Stimulated activated CD4-positive, alpha-beta T cell treated with anti-CD3 and anti-CD28 coated beads, Interleukin-4, amount 100 ng/mL, for 48 hours (primary cell): ENCODE results near the gene RAP1GAP.

ENCODE experiments used
- DNase-seq, 2 donors: peaks; one replicate each; pipeline ENCODE4 v3.0.0-alpha.2; 2020; ENCODE audit warnings: low read depth in 2 of 2

The RAP1GAP gene

DNA sequence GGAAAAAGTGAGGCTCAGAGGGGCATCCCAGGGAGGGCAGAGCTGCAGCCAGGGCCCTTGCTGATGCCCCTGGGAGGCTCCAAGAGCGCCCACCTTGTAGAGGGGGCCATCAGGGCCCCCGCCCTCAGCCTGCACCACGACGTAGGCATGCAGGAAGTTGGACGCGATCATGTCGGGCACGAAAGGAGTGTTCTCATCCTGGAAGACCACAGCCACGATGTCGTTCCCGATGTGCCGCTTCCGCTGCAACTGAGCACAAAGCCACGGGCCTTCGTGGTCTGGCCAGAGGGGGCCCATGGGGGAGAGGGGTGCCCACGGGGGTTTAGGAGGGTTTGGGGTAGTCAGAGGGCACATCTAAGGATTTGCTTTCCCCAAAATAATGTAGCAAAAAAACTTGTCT lies 59.1 kb downstream of the RAP1GAP start:
- DNase-seq: no peak

DNA sequence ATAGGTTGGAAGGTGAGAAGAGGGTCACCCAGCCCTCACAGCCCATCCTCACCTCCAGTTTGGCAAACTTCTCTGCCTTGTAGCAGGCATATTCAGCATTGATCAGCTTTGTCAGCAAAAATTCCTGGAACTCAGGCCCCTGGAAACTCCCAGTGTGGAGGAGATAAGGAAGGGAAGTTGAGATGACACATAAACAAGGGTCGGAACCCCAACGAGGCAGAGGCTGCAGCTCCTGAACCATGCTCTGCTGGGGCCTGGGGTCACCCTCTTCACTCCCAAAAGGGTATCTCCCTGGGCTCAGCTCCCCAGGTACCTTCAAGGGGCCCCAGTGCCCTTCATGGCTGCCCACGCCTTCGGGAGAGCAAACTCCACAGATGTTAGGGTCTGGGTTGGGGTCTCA lies 60.4 kb downstream of the RAP1GAP start:
- no peak for DNase-seq

DNA sequence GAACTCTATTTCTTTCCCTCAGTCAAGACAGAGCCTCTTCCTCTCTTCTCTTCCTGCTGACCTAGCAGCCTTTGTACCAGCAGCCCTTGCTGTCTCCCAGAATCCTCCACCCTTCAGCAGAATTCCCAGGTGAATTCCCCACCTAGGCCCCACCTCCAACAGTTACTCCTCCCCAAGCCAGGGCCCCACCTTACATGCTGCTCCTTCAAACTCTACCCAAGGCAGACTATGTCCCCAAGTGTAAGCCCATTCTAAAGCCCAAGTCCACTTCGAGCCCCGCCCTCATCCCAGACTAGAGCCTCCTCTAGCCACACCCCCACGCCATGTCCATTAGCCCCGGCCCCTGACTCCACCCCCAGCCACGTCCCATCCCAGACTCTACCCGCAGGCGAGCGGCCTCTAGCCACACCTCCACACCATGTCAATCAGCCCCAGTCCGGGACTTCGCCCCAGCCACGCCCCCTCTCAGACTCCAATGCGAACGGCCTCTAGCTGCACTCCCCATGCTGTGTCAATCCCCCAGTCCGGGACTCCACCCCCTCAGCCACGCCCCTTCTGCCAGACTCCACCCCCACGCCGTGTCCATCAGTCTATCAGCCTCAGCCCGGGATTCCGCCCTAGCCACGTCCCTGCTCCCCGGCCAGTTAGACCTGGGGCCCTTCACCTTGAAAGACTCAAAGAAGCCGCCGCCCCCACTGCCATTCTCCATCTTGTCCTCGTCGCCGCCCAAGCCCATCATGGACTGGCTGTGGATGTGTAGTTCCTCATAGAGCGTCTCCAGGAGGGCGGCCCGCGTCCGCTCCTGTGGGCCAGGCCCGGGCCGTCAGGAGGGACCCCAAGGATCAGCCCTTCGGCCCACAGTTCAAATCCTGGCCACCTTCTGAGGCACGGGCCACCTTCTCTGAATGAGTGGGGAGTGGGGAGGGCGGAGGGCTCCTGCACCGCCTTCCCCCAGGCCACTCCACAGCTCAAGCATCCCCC lies 61.3 kb downstream of the RAP1GAP start:
- DNase-seq: peak; percentile 63 to 66

DNA sequence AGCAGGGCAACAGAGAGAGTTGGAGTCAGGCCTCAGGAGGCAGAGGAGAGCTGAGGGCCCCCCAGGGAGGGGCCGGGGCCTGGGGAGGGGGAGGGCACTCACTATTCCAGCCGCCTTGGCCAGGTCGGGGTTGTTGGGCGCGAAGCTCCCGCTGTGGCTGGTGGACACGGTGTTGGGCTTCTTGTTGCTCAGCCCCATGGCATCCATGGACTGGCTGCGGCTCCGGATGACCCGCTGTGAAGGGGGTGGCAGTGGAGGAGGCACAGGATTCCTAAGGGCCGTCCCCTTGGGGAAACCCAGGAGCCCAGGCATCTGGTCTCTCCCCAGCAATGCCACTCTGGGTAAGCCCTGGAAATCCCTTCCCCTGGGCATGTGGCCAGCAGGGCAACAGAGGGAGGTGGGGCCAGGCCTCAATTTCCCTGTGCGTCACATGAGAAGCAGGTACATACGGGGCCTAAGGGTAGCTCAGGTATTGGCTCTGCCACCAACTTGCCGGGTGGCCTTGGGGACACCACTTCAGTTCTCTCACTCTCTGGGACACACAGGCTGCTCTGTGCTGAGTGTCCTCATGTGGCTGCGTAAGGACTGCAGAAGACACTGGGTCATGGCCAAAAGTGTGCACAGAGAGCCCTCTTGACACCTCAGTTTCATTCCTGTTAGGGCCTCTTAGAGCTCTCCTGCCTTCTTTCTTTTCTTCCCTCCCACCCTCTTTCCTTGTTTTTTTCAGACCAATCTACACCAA lies 63.0 kb downstream of the RAP1GAP start:
- no peak for DNase-seq

DNA sequence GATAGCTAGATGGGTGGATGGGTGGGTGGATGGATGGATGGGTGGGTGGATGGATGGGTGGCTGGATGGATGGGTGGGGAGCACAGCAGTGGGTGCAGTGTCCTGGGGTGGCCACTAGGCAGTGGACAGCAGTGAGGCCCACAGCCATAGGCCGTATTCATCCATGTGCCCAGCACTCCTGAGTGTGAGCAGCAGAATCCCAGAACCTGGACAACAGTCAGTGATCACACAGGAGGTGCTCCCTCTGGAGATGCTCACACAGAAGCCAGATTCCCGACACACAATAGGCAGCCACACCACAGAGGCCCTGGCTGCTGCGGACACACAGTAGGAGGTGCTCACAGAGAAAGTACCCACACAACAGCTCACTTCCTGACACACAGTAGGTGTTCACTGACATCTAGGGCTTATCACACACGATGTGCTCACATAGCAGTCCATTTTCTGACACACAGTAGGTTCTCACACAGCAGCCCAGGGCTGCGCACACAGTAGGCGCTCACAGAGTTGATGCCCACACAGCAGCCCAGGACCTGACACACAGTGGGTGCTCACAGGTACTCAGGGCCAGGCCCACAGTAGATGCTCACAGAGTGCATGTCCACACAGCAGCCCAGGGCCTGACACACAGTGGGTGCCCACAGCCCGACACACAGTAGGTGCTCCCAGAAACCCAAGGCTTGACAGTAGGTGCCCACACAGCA lies 64.0 kb downstream of the RAP1GAP start:
- no peak for DNase-seq

DNA sequence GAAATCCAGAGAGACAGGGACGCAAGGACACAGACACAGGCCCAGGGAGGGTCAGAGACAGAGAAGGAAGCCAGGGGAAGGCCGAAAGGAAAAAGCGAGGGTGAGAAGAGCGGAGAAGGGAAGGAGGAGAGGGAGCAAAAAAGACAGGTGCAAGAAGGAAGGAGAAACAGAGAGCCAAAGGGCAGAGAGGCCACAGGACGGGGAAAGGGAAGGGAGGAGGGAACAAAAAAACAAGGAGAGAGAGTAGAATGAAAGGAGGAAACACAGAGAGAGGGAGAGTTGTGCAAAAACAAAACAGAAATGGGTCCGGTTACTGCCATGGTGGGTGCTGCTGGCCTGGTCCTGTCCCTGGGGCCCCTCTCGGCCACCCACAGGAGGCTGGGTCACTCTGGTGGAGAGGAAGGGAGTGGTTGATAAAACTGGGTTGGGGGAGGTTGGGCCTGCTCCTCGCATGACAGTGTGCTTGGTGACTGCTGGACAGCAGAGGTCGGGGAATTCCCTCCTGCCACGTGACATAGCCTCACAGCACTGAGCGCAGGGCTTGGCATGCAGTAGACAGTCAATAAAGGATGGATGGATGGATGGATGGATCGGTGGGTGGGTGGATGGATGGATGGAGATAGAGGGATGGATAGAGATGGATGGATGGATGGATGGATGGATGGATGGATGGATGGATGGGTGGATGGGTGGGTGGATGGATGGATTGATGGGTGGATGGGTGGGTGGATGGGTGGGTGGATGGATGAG lies 64.8 kb downstream of the RAP1GAP start:
- DNase-seq: no peak

DNA sequence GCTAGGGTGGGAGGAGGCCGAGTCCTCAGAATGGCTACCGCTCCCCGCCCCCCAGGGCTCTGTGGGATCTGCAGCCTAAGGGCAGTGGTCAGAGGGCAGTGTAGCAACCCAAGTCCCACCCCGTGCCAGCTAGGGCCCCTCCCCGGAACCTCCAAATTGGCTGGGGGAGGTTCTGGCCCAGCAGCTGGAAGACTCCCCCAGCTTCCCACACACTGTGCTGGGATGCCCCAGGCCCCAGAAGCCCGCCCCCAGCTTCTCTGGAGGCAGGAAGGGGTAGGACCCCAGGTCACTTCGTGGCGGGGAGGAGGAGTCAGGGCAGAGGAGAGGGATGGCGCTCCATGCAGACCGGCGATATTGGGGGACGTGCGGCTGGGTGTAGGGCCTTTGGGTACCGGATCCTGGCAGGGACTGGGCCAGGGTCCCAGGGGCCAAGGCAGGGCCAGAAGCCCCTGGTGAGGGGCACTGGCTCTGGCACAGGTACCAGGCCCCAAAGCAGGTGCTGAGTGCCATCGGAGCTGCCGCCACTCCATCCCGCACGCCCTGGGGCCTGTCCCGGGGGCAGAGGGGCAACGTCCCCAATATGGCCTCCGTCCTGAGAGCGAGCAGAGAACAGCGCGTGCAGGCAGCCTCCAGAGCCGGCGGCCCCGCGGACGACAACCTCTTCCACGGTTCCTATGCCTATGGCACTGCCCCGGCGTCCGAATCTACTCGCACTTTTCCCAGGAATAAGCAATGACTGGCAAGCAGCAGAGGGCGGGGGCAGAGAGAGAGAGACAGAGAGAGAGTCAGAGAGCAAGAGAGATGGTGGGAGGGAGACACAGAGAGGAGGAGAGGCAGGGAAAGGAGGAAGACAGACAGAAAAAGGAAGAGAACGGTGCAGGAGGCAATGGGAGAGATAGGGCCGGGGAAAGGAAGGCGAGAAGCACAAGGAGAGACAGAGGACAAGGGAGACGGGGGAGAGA lies 65.7 kb downstream of the RAP1GAP start:
- DNase-seq: no peak

DNA sequence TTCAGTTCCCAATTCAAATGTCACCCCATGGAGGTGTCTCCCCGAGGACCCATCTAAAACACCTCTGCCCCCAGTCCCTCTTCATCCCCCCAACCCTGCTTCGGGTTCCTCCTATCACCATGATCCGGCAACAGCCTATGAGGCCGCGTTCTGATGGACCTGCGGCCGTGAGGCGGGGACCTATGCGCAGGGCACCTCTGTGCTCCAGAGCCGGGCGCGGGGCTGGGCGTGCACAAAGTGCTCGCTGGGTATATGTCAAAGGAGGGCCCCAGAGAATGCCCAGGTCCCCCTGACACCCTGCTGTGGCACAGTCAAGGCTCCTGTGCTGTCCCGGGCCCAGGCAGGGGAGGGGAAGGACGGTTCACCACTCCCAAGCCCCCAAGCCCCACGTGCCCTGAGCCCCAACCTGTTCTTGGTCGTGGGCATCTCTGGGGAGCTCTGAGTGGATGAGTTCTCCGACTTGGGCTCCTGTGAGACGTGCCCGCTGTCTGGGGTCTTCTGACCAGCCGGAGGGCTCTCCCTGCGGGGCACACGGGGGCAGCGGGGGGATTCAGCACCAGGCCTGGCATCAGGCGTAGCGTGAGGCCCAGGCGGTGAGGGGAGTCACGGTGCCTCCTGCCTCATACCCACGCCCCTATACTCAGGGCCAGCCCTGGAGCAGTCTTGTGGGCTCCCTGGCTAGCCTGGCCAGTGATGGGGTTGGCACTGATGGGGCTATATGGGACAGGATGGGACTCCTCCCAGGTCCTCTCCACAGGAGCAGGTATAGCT lies 67.7 kb downstream of the RAP1GAP start:
- no peak for DNase-seq

DNA sequence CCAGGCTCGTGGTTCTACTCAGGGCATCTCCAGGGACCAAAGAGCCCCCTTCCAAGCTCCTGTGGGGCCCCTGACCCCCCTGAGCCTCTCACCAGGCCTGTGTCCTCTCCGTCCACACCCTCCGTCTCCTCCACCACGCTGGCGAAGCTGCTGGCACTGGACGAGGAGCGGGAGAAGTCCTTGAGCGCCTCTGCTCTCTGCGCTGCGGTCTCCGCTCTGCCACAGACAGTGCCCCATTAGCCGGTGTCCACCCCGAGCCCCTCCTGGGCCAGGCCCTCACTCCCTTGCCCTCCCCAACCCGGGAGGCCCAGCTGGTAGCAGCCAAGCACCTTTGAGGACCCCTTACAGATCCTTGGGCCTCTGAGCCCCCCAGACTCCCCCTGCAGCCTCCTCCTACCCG lies 69.8 kb downstream of the RAP1GAP start:
- DNase-seq: no peak

DNA sequence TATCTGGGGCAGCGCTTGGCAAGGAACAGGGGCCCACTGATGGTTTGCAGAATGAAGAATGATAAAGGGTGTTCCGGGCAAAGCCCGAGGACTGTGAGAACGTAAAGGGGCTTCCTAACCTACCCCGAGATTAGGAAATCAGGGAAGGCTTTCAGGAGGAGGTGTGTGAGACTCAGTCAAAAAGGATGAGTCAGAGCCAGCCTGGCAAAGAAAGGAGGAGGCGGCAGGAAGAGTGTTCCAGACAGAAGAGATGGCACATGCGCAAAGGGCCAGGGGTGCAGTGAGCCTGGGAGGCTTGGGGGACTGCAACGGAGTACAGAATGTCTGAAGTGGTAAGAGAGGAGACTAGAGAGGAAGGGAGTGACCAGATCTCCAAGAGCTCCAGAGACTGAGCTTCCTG lies 70.3 kb downstream of the RAP1GAP start:
- no peak for DNase-seq

DNA sequence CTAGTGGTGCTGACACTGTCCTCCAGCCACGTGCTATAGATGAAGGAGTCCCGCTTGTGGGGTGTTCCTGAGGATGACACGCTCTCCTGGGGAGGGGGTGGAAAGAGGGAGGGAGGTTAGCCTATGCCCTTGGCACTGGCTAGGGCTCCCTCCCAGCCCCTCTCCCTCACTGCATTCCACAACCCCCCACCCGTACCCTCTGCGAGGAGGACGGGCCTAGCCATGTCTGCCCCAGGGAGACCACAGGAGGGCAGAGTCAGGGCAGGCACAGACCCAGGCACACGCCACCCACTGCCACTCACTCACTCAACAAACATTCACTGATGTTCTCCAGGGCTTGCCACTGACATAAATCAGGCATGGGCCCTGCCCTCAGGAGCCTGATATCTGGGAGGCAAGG lies 70.7 kb downstream of the RAP1GAP start:
- no peak for DNase-seq

DNA sequence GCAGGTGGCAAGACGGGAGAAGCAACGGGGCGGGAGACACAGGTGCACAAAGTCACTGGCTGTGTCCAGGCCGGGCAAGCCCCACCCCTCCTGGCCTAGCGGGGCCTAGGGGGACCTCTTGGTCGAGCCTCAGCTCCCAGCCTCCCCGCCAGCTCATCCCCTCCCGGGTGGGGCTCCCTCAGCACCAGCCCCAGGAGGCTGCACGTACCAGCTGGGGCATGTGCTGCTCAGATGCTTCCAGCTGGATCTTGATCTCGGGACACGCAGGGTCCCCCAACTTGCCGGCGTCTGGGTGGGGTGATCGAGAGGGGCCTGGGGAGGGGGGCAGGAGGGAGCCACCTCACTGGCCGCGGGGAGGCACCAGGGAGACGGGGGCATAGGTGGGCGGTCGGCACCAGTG lies 71.4 kb downstream of the RAP1GAP start:
- DNase-seq: no peak

DNA sequence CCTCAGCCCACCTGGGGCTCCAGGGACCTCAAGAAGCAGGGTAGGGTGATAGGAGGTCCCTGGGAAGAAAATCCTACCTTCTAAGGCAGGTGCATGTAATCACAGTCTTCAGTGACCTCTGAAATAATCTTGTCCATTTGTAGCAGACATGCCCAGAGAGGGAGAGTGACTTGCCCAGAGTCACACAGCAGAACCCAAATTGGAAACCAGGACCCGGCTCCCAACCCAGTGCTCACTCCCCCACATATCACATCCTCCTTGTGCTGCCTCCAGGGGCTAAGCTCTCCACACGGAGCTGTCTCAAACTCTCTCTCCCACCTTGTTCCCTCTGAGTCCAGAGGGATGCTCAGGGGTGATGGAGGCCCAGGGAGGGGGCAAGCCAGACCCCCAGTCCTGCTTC lies 72.5 kb downstream of the RAP1GAP start:
- no peak for DNase-seq

DNA sequence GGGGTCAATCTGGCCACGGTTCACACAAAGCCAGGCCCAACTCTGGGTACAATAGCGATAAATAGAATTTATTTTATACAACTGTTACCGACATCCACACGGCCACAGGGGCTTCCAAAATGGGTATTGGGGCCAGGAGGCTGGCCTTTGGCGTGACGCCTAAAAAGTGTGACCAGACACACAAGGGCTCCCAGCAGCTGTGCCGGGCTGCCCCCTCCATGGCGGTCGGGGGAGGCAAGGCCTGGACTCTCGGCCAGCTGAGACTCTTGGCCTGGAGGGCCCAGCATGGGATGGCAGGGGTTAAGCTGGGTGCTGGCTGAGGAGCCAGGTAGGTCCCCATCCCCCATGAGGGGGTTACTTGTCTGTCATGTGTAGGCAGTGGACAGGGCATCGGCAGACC lies 73.0 kb downstream of the RAP1GAP start:
- DNase-seq: no peak

DNA sequence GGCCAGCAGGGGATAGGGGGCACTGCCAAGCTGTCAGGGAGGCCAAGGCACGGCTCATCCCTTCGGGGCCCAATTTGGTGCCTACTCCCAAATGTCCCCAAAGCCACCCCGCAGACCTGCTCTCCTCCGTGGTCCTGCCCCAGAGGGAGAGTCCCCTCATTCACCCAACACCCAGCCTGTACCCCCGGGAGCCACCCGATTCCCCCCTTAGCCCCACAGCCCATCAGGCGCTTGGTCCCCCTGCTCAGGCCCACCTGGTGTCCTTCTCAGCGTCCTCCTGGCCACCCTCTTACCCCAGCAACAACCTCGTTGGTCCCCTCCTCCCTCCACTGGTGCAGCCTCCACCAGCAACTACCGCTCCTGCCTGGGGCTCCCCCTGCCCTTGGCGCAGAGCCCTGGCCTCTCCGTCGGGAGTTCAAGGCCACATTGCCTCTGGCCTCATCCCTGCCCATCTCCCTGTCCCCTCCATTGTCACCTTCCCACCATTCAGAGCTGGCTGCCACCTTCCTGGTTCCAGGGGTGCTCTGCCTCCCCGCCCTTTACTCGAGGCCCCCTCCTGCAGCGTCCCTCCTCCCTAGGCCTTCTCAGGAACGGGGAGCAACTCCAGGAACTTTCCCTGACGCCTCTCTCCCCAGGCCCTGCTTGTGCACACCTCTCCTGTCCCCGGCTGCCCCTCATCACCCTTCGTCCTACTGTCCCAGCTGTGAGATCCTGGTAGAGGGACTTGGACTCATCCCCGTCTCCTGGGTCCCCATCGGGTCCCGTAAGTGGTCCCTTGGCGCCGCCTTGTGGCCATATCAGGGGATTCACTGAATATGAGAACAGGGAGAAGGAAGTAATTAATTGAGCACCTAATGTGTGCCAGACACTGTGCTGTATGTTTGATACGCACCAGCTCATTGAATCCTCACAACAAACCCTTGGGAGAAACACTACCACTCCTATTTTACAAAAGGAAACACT lies 73.9 kb downstream of the RAP1GAP start:
- DNase-seq: peak; percentile 59 to 75

DNA sequence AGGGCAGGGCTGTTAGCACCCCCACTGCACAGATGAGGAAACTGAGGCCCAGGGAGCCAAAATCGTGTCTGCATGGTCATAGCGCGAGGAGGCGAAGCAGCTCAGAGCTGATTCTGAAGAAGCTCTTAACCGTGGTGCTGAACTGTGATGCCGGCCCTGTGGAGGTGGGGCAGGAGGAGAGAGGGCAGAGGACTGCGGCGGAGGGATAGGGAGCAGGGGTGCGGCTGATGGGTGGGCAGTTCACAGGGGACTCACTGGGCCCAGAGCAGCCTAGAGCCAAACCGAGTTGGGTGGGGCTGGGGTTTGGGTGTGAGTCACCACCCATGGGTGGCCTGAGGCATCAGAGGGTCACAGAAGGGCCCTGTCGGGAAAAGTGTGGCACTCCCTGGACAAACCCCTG lies 74.7 kb downstream of the RAP1GAP start:
- DNase-seq: no peak

DNA sequence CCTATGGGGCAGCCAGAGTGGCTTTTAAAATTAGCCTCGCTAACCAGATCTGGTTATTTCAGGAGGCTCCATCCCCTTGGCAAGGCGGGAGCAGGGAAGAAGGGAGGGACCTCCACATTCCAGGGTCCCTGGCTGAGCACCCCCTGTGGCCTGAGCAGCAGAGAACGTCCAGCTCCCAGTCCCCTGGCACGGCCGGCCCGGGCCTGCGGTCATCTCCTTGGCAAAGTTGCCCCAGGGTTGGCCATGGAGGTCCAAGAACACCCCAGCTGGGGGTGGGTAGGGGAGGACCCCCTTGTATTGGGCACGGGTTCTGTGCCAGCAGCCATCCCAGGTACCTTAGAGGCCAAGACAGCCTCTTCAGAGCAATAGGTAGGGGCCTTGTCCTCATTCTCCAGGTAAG lies 75.9 kb downstream of the RAP1GAP start:
- DNase-seq: no peak

DNA sequence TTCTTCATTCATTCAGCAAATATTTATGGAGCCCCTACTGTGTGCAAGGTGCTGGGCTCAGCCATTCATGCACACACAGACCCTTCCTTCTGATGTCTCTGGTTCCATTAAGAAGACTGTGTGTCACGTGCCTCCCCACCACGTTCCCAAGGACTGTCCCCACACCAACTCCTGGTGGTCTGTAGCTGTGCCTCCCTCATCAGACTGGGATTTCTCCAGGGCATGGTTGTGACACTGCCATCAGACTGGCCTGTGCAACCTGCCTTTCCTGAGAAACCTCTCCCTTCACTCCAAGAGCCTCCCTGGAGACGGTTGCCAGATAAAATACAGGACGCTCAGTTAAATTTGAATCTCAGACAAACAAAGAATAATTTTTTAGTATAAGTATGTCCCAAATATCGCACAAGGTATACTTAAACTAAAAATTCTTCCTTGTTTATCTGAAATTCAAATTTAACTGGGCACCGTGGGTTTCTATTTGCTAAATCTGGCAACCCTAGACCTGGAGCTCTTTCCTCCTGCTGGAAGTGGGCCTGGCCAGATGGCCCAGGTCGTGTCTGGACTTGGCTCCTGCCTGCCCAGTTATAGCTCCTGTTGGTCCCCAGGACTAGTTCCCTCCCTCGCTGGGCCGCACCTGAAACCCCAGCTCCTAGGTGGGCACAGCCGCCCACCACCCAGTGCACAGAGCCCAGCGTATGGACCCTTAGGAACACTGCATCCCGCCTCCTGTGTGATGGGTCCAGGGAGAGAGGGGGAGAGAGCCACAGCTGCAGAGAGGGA lies 76.9 kb downstream of the RAP1GAP start:
- no peak for DNase-seq
